Spleen (tissue), 7 donors: ENCODE data around the gene TXLNA.

ENCODE experiments used
- CTCF ChIP-seq, 11 experiments: fragments of 200-600 bp in 7 of 11; fragments of 450-650 bp in 4 of 11; sonication (generic) in 4 of 11; IDR thresholded peaks in 8 of 11; conservative IDR thresholded peaks in 3 of 11; 1 replicate in 7 of 11; 2 replicates in 4 of 11; pipeline versions ENCODE4 v1.4.0 to v1.8.0; 2016 to 2021; ENCODE audit warnings: antibody characterized with exemption in 11 of 11, inconsistent platforms in 4 of 11, mild to moderate bottlenecking in 1 of 11
- POLR2A ChIP-seq, 3 donors: fragments of 450-650 bp; IDR thresholded peaks; one replicate each; pipeline ENCODE4 v1.5.1; 2017; ENCODE audit warnings: antibody characterized with exemption in 3 of 3, mild to moderate bottlenecking in 1 of 3
- donor health status: DM: no; HTN: no; CAD: no; lungs with moderate emphysema.
- donor health status: DM: no; HTN: no; CAD: no.
- donor health status: DM: no; HTN: no; CAD: no.

GRCh38 chr1:32180186-32181060 is 948 bp downstream of the TXLNA start:
- TF ChIP-seq CTCF (IDR thresholded peaks at IDR 0.05 in 8 of 11, conservative IDR thresholded peaks at IDR 0.05 in 3 of 11) (no peak), POLR2A (IDR thresholded peaks at IDR 0.05) (peak in 1 of 3 donors; percentile 2)
